Effector CD8-positive, alpha-beta T cell (primary cell): Measurements from ENCODE around the gene C12orf56.
"Not testable (repeated sequence)": the region's sequence is repeated elsewhere in the genome, so short reads cannot be mapped to it uniquely, and the experiment has no call there.

Source experiments
- DNase-seq: peaks from one replicate; lab custom pipeline; 2025; lab: John Stamatoyannopoulos, UW

The C12orf56 gene

DNA sequence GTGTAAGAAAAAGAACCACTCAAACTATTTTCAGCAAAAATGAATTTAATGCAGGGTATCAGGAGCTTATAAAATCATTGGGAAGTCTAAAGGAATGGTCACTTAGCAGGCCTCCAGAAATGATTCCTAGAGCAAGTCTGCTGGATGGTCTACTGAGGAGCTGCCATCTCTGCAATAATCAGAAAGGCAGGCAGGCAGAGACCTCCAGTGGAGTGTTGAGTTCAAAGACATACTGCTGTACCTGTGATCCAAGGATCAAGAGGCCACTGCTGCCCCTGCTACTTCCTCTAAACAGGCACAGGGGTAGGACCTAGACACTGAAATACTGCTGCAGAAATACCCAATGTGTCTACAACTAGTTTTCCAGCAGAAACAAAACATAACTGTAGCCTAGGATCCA lies 154.0 kb downstream of the C12orf56 start:
- no peak for DNase-seq

DNA sequence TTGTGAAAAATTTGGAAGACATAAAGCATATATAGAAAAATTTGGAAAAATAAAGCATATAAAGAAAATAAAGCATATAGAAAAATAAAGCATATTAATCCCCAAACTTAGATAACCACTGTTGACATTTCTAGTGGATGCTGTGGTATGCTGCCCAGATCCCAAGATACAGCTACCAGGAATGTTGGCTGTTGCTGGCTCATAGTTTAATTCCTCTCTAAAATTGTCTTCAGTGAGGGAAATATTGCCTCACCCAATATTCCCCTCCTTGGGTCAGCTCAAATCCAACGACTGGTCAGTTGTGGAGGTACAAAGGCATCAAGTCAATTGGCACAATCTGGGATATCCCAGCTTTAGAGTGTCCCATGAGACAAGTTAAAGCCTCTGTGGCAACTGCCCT lies 158.4 kb downstream of the C12orf56 start:
- no peak for DNase-seq

DNA sequence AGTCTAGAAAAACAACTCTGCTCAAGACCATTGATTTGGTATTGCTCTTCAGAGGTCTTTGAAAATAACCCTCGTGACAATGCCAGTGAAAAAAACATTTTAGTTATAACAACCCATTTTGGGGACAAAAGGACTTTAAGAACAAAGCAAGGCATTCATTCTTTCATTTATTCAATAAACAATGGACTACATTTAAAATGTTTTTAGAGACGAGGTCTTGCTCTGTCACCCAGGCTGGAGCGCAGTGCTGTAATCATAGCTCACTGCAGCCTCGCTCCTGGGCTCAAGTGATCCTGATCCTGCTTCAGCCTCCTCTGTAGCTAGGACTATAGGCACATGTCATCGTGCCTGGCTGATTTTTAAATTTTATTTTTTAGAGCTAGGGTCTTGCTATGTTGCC lies 160.8 kb downstream of the C12orf56 start:
- DNase-seq: no peak

DNA sequence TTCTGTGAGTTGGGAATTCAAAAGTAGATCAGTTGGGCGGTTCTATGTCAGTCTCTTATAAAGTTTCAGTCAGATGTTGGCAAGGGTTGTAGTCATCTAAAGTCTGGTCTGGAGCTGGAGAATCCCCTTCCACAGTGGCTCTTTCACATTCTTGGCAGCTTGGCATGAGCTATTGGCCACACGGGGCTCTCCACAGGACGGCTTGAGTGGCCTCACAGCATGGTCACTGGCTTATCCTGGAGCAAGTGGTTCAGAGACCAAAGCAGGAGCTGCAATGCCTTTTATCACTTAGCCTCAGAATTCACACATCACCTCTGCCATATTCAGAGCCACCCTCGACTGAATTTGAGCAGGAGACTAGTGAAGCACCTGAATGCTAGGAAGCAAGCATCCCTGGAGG lies 161.3 kb downstream of the C12orf56 start:
- DNase-seq: no peak

DNA sequence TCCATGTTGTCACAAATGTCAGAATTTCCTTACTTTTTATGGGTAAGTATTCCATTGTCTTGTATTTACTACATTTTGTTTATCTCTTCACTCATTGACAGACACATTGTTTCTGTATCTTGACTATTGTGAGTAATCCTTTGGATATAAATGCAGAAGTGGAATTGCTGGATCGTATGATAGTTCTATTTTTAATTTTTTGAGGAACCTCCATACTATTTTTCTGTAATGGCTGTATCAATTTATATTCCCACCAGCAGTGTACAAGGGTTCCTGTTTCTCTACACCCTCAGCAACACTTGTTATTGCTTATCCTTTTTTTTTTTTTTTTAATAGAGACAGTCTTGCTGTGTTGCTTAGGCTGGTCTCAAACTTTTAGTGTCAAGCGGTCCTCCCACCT lies 164.9 kb downstream of the C12orf56 start:
- DNase-seq: no peak

DNA sequence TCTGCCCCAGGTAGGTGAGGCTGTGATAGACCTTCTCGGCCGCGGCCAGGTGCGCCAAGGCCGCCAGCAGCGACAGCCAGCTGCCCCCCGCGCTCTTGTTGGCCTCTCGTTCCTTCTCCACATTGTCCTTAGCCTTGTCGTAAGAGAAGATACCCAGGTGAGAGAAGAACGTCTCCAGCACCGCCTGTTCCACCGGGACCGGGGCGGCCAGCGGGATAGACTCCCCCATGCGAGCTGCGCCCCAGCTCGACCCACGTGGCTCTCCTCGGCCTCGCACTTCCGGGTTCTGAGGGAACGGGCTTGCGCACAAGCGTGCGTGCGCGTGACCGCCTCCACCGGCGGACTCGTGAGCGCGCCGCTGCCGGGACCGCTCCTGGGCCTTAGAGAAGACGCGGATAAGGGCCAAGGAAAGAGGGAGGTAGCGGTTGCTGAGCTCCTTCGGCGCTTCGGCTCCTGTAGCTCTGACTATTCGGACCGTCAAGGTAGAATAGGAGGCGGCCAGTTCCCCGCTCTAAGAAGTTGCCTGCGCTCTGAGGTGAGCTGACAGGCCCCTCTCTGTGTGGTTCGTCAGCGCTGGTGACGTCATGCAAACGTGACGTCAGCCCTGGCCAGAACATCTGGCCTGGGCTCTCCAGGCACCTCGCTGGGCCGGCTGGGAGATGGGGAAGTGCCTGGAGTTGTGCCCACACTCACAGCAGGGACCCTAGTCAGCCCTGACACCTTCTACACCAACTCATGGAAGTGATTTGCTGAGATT lies 168.4 kb downstream of the C12orf56 start, which contains the start of gene KICS2:
KICS2 (minus strand) TSS at position 288 of the 757 bp plus-strand sequence; CDS start at position 229, 59 bp downstream.
- DNase-seq: peak; percentile 78

DNA sequence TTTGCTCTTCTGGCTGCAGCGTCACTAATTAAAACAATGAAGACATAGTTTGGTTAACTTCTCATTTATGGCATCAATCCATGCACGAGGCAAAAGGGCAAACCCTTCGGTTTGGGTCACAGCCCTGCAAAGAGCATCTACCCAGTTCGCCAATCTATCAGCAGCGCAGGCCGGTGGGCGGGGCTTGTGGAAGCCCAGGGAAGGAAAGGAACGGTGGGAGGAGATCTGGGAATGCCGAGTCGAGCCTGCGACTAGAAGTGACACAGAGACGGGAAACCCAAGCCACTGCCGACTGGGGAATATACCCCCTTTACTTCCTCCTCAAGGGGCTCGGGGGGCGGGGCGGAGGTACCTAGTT lies 168.9 kb downstream of the C12orf56 start:
- peak; percentile 59 for DNase-seq

DNA sequence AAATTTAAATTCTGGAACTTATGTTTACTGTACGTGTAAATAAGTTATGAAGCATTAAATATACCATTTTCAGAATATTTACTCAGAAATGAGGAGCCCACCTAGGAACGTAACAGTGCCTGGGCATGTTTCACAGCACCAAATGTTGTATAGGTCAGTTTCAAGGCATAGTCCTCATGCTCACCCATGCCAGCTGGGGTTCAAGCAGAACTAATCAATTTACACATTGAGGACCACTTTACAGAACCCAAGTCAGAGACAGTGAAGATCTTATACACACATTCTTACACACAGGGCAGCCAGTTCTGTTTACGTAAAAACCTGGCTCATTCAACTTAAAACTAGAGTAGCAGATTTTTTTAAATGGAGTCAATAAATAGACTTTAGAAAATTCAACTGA lies 170.5 kb downstream of the C12orf56 start:
- no peak for DNase-seq

DNA sequence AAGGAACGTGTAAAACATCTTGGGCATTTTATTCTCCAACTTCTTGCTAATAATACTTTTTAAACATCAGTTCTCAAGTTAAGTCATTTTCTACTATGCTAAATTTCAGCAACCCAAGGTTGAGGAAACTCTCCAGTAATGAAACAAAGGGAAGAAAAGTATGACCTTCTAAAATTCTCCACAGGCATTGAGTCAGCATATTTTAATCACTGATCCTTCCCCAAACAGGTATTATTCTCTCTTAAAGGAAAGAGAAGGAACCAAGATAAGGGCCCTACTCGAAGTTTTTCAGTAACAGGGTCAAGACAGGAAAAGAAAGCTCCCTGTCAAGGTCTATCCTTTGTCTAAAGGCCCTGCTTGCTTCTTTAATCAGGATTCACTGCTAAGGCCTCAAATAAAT lies 171.4 kb downstream of the C12orf56 start:
- DNase-seq: no peak

DNA sequence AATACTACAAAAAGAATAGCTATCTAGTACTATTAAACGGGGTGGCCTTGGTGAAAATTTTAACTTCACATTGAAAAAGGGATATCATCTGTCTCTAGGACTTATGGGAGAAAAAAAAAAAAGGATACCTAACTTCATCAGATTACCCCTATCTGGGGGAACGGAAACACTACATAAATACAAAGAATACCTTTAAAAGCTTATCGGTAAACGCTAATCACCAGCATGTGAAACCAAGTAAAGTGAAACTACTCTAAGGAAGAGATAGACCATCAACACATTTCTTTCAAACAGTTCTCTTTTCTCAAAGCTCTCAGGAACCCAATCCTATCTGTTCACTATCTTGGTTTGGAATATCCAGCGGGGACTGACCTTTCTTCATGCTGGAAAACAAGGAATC lies 172.0 kb downstream of the C12orf56 start:
- no peak for DNase-seq

DNA sequence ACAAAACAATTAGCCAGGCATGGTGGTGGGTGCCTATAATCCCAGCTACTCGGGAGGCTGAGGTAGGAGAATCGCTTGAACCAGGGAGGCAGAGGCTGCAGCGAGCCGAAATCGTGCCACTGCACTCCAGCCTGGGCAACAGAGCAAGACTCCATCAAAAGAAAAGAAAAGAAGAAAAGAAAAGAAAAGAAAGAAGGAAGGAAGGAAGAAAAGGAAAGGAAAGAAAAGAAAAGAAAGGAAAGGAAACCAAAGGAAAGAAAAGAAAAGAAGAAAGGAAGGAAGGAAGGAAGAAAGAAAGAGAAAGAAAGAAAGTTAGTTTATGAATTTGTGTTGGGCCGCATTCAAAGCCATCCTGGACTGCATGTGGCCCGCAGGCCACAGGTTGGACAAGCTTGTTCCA lies 172.9 kb downstream of the C12orf56 start:
- not testable (repeated sequence) for DNase-seq

DNA sequence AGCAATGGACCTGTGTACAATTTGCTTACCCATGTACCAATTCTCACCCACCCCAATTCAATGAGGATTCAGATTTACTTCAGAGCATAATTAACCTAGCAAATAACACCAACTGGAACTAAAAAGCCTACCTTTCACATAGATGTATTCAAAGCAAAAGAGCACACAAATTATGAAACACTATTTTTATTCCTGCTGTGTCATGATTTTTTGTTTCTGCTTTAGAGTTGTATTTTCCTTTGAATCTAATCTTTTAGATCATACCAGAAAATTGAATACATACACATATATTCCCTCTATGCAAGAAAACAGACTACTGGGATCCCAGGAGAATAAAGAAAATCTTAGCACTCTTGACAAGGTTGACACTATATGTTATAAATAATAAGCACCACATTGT lies 174.3 kb downstream of the C12orf56 start:
- no peak for DNase-seq
